ENCODE results near the gene FAM117B.

DNA sequence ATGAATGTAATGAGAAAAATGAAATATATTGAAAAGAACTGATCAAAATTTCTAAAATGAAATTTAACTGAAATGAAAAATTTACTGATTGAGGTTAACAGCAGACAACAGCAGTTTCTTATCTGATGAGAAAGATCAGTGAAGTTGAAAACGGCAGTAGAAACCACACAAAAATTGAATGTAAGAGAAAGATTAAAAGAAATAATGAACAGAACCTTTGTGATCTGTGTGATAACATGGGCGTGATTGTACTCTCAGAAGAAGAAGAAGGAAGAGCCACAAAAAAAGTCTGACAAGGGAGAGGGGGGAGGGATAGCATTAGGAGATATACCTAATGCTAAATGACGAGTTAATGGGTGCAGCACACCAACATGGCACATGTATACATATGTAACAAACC is 45.2 kb downstream of the FAM117B start:
- TF ChIP-seq, protein P1, sequence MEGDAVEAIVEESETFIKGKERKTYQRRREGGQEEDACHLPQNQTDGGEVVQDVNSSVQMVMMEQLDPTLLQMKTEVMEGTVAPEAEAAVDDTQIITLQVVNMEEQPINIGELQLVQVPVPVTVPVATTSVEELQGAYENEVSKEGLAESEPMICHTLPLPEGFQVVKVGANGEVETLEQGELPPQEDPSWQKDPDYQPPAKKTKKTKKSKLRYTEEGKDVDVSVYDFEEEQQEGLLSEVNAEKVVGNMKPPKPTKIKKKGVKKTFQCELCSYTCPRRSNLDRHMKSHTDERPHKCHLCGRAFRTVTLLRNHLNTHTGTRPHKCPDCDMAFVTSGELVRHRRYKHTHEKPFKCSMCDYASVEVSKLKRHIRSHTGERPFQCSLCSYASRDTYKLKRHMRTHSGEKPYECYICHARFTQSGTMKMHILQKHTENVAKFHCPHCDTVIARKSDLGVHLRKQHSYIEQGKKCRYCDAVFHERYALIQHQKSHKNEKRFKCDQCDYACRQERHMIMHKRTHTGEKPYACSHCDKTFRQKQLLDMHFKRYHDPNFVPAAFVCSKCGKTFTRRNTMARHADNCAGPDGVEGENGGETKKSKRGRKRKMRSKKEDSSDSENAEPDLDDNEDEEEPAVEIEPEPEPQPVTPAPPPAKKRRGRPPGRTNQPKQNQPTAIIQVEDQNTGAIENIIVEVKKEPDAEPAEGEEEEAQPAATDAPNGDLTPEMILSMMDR (IDR thresholded peaks at IDR 0.05), result no peak
- no peak for TF ChIP-seq POLR2AphosphoS5 (IDR thresholded peaks at IDR 0.05)

Data from sigmoid colon (tissue), 4 donors.